ENCODE measurements around the gene CYP26B1.

CYP26B1 gene

DNA sequence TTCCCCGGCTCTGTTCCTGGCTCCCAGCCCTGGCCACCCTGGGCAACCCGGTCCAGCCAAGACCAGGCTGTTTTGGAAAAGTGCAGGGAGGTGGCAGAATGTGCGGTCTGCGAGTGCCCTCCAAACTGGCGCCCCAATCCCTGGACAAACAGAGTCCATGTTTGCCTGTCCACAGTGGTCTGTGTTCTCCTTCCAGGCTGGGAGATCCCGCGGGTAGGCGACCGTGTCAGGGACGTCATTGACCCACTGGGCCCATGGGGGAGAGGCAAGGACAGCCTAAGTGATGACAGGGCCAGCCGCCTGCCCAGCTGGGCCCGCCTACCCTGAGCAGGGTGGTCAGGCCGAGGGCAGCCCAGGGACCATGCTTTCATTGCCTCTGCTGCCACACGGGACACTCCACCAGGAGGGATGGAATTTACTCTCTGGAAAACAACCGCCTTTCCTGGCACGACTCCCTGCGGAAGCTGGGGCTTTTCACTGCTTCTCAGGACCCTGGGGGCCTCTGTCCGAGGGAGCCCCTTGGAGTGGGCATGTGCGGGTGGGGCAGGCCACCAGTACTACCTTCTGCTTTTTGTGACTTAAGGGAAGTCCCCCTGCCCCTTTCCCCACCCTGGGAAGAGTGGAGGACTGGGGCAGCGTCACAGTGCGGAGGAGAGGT, 20.1 kb downstream of the CYP26B1 start:
- Histone ChIP-seq H3K4me3 (ENCODE audit: low read depth, low read length) (no peak overlapping the region), H3K36me3 (ENCODE audit: control insufficient read depth, insufficient read depth, low read length) (no peaks in the 10 kb centered on the region), H3K27ac (ENCODE audit: low read depth, low read length) (no peak overlapping the region), H3K9ac (ENCODE audit: low read depth, low read length) (no peak overlapping the region), H3K4me1 (ENCODE audit: control insufficient read depth, insufficient read depth, low read length) (peaks cover 11% of the 10 kb centered on the region; the same call in 1 of the 2 replicates), H3K9me3 (ENCODE audit: control insufficient read depth, insufficient read depth, low read length) (no peaks in the 10 kb centered on the region), H3K27me3 (ENCODE audit: control insufficient read depth, insufficient read depth, low read length) (peaks cover 15% of the 10 kb centered on the region; the same call in 1 of the 2 replicates)

GRCh38 chr2:72126186-72127100, 21.2 kb downstream of the CYP26B1 start:
- Histone ChIP-seq H3K4me3 (ENCODE audit: low read depth, low read length) (no peak overlapping the region), H3K27ac (ENCODE audit: low read depth, low read length) (no peak overlapping the region), H3K36me3 (ENCODE audit: control insufficient read depth, insufficient read depth, low read length) (no peaks in the 10 kb centered on the region), H3K4me1 (ENCODE audit: control insufficient read depth, insufficient read depth, low read length) (peaks cover 11% of the 10 kb centered on the region; the same call in 1 of the 2 replicates), H3K9ac (ENCODE audit: low read depth, low read length) (no peak overlapping the region), H3K27me3 (ENCODE audit: control insufficient read depth, insufficient read depth, low read length) (peaks cover 14% of the 10 kb centered on the region; the same call in 1 of the 2 replicates), H3K9me3 (ENCODE audit: control insufficient read depth, insufficient read depth, low read length) (no peaks in the 10 kb centered on the region)

DNA sequence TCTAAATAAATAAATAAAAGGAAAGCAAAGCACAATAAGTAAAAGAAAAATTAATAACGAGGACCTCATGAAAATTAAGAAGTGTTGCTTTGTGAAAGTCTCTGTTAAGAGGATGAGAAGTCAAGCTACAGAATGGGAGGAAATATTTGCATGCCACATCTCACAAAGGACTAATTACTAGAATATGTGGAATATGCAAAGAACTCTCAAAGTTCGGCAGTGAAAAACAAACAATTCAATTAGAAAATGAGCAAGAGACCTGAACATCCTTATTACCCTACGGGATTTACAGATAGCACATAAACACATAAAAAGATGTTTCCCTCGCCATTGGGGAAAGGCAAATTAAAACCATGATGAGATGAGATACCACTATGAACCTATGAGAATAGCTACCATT, 23.3 kb downstream of the CYP26B1 start:
- H3K4me3 ChIP-seq (ENCODE audit: low read depth, low read length): no peak overlapping the region

DNA sequence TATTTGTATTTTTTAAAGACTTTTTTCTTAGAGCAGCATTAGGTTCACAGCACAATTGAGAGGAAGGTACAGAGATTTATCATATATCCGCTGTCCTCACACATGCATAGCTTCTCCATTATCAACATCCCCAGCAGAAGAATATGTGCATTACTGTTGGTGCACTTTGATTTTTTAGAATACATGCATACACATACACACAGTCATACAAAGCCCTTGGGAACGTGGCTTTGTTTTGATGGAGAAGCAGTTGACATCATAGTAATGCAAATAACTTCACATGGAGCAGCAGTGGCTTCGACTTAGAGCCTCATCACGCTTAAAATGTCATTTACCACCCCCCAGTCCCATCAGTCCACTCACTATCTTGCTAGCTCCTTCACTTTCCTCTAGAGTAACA, 26.5 kb downstream of the CYP26B1 start:
- H3K9ac ChIP-seq (ENCODE audit: low read depth, low read length): no peak overlapping the region
- no peaks in the 10 kb centered on the region for H3K9me3 ChIP-seq (ENCODE audit: control insufficient read depth, insufficient read depth, low read length)
- H3K4me1 ChIP-seq (ENCODE audit: control insufficient read depth, insufficient read depth, low read length): no peaks in the 10 kb centered on the region
- H3K36me3 ChIP-seq (ENCODE audit: control insufficient read depth, insufficient read depth, low read length): no peaks in the 10 kb centered on the region
- H3K27ac ChIP-seq (ENCODE audit: low read depth, low read length): no peak overlapping the region
- no peak overlapping the region for H3K4me3 ChIP-seq (ENCODE audit: low read depth, low read length)
- H3K27me3 ChIP-seq (ENCODE audit: control insufficient read depth, insufficient read depth, low read length): no peaks in the 10 kb centered on the region; the same call in 1 of the 2 replicates

More for the DNA sequence above, 23.3 kb downstream of the CYP26B1 start:
- no peaks in the 10 kb centered on the region for H3K9me3 ChIP-seq (ENCODE audit: control insufficient read depth, insufficient read depth, low read length)
- no peaks in the 10 kb centered on the region; the same call in 1 of the 2 replicates for H3K27me3 ChIP-seq (ENCODE audit: control insufficient read depth, insufficient read depth, low read length)
- H3K36me3 ChIP-seq (ENCODE audit: control insufficient read depth, insufficient read depth, low read length): no peaks in the 10 kb centered on the region
- no peak overlapping the region for H3K9ac ChIP-seq (ENCODE audit: low read depth, low read length)
- H3K4me1 ChIP-seq (ENCODE audit: control insufficient read depth, insufficient read depth, low read length): no peaks in the 10 kb centered on the region
- H3K27ac ChIP-seq (ENCODE audit: low read depth, low read length): no peak overlapping the region

DNA sequence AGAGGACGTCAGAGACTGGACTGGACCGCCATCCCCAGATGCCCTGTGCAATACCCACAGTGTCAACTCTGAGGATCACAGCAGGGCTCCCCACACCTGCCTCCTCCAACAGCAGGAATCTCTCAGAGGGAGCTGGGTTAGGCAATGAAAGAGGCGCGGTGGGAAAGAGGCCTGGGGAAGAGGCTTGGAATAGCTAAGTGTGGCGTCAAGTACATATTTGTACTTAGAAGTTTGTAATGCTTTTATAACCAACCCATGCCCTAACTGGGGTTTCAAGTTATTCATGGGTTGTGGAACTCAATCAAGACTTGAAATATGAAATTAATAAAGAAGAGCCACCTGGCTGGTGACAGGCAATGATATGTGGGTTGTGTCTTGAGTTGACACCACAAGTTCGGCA, 28.7 kb downstream of the CYP26B1 start:
- no peaks in the 10 kb centered on the region for H3K27me3 ChIP-seq (ENCODE audit: control insufficient read depth, insufficient read depth, low read length)

GRCh38 chr2:72118386-72118785, 29.3 kb downstream of the CYP26B1 start:
- Histone ChIP-seq H3K9ac (ENCODE audit: low read depth, low read length) (no peak overlapping the region), H3K4me3 (ENCODE audit: low read depth, low read length) (no peak overlapping the region), H3K4me1 (ENCODE audit: control insufficient read depth, insufficient read depth, low read length) (no peaks in the 10 kb centered on the region)

More for the DNA sequence above, 28.7 kb downstream of the CYP26B1 start:
- Histone ChIP-seq H3K9ac (ENCODE audit: low read depth, low read length) (no peak overlapping the region), H3K4me1 (ENCODE audit: control insufficient read depth, insufficient read depth, low read length) (no peaks in the 10 kb centered on the region), H3K27ac (ENCODE audit: low read depth, low read length) (no peak overlapping the region), H3K4me3 (ENCODE audit: low read depth, low read length) (no peak overlapping the region), H3K9me3 (ENCODE audit: control insufficient read depth, insufficient read depth, low read length) (no peaks in the 10 kb centered on the region), H3K36me3 (ENCODE audit: control insufficient read depth, insufficient read depth, low read length) (no peaks in the 10 kb centered on the region)

DNA sequence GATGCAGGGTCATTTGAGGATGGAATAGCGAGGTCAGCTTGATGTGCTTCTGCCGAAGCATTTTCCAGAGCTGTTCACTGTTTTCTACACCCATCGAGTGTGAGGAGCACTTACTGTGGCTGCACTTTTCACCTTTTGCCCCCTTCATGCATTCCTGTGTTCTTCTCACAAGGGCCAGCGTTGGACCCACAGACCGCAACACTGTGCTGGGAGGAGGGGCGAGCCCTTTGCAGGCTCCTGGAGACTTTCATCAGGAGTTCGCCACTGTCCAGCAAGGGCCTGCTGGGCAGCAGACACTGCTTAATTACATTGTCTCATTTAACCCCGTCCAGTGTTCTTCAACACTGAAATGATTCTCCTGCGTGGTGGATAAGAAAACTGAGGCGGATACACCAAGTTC, 29.9 kb downstream of the CYP26B1 start:
- Histone ChIP-seq H3K27me3 (ENCODE audit: control insufficient read depth, insufficient read depth, low read length) (no peaks in the 10 kb centered on the region), H3K36me3 (ENCODE audit: control insufficient read depth, insufficient read depth, low read length) (no peaks in the 10 kb centered on the region), H3K9me3 (ENCODE audit: control insufficient read depth, insufficient read depth, low read length) (no peaks in the 10 kb centered on the region), H3K9ac (ENCODE audit: low read depth, low read length) (no peak overlapping the region), H3K27ac (ENCODE audit: low read depth, low read length) (no peak overlapping the region), H3K4me1 (ENCODE audit: control insufficient read depth, insufficient read depth, low read length) (no peaks in the 10 kb centered on the region), H3K4me3 (ENCODE audit: low read depth, low read length) (no peak overlapping the region)

More at GRCh38 chr2:72118386-72118785, 29.3 kb downstream of the CYP26B1 start:
- Histone ChIP-seq H3K27ac (ENCODE audit: low read depth, low read length) (no peak overlapping the region), H3K27me3 (ENCODE audit: control insufficient read depth, insufficient read depth, low read length) (no peaks in the 10 kb centered on the region), H3K9me3 (ENCODE audit: control insufficient read depth, insufficient read depth, low read length) (no peaks in the 10 kb centered on the region), H3K36me3 (ENCODE audit: control insufficient read depth, insufficient read depth, low read length) (no peaks in the 10 kb centered on the region)

- H3K4me3 ChIP-seq (ENCODE audit: low read depth, low read length): no peak overlapping the region
- no peaks in the 10 kb centered on the region for H3K27me3 ChIP-seq (ENCODE audit: control insufficient read depth, insufficient read depth, low read length)
- no peaks in the 10 kb centered on the region for H3K9me3 ChIP-seq (ENCODE audit: control insufficient read depth, insufficient read depth, low read length)
- H3K36me3 ChIP-seq (ENCODE audit: control insufficient read depth, insufficient read depth, low read length): no peaks in the 10 kb centered on the region
- no peak overlapping the region for H3K9ac ChIP-seq (ENCODE audit: low read depth, low read length)
- H3K4me1 ChIP-seq (ENCODE audit: control insufficient read depth, insufficient read depth, low read length): no peaks in the 10 kb centered on the region
- no peak overlapping the region for H3K27ac ChIP-seq (ENCODE audit: low read depth, low read length)
These were observed 30.6 kb downstream of the CYP26B1 start for GRCh38 chr2:72117029-72117428.

GRCh38 chr2:72116081-72116533, 31.6 kb downstream of the CYP26B1 start:
- Histone ChIP-seq H3K4me3 (ENCODE audit: low read depth, low read length) (no peak overlapping the region), H3K27me3 (ENCODE audit: control insufficient read depth, insufficient read depth, low read length) (no peaks in the 10 kb centered on the region)

GRCh38 chr2:72115110-72116080, 32.3 kb downstream of the CYP26B1 start:
- Histone ChIP-seq H3K9ac (ENCODE audit: low read depth, low read length) (no peak overlapping the region), H3K4me3 (ENCODE audit: low read depth, low read length) (no peak overlapping the region), H3K9me3 (ENCODE audit: control insufficient read depth, insufficient read depth, low read length) (no peaks in the 10 kb centered on the region), H3K27me3 (ENCODE audit: control insufficient read depth, insufficient read depth, low read length) (no peaks in the 10 kb centered on the region), H3K27ac (ENCODE audit: low read depth, low read length) (peak overlapping the region; percentile 69), H3K4me1 (ENCODE audit: control insufficient read depth, insufficient read depth, low read length) (no peaks in the 10 kb centered on the region), H3K36me3 (ENCODE audit: control insufficient read depth, insufficient read depth, low read length) (no peaks in the 10 kb centered on the region)

More at GRCh38 chr2:72116081-72116533, 31.6 kb downstream of the CYP26B1 start:
- Histone ChIP-seq H3K4me1 (ENCODE audit: control insufficient read depth, insufficient read depth, low read length) (no peaks in the 10 kb centered on the region), H3K9ac (ENCODE audit: low read depth, low read length) (no peak overlapping the region), H3K36me3 (ENCODE audit: control insufficient read depth, insufficient read depth, low read length) (no peaks in the 10 kb centered on the region), H3K9me3 (ENCODE audit: control insufficient read depth, insufficient read depth, low read length) (no peaks in the 10 kb centered on the region), H3K27ac (ENCODE audit: low read depth, low read length) (no peak overlapping the region)
